GM19468 (cell line): ENCODE results near the gene TIMM23B.
"Not testable (repeated sequence)": the region's sequence is repeated elsewhere in the genome, so short reads cannot be mapped to it uniquely, and the experiment has no call there.

ENCODE experiments used
- ATAC-seq: cut with Tn5 transposase; IDR thresholded peaks from one replicate; pipeline ENCODE4 v1.9.1; 2021; ENCODE audit warnings: mild to moderate bottlenecking, moderate library complexity, moderate number of reproducible peaks; ENCODE audit not compliant: unreplicated experiment; ENCODE audit errors: extremely low read depth

The TIMM23B gene

GRCh38 chr10:49941447-49942338 is at the start of gene TIMM23B, which contains the start of gene PARG:
TSS of gene TIMM23B (plus strand) at chr10:49942053. CDS start at chr10:49942195, 142 bp downstream.
TSS of gene PARG (minus strand) at chr10:49942027. CDS start at chr10:49941725, 302 bp downstream.
- peak; percentile 66 for ATAC-seq

- not testable (repeated sequence) for ATAC-seq
Observed at GRCh38 chr10:49899999-49900398, 41.9 kb upstream of the TIMM23B start.

GRCh38 chr10:49900406-49900805 is 41.4 kb upstream of the TIMM23B start:
- not testable (repeated sequence) for ATAC-seq

- not testable (repeated sequence) for ATAC-seq
Observed at GRCh38 chr10:49903829-49904228, 38.0 kb upstream of the TIMM23B start.

- ATAC-seq, result not testable (repeated sequence)
Observed at GRCh38 chr10:49908290-49909080, 33.4 kb upstream of the TIMM23B start.

- not testable (repeated sequence) for ATAC-seq
Observed at GRCh38 chr10:49910295-49910694, 31.6 kb upstream of the TIMM23B start.

GRCh38 chr10:49916451-49916850 is 25.4 kb upstream of the TIMM23B start:
- not testable (repeated sequence) for ATAC-seq

- not testable (repeated sequence) for ATAC-seq
Observed at GRCh38 chr10:49917927-49918326, 23.9 kb upstream of the TIMM23B start.

- ATAC-seq, result not testable (repeated sequence)
Observed at GRCh38 chr10:49922041-49922440, 19.8 kb upstream of the TIMM23B start.

GRCh38 chr10:49923572-49923971 is 18.3 kb upstream of the TIMM23B start:
- not testable (repeated sequence) for ATAC-seq

GRCh38 chr10:49931276-49931675 is 10.6 kb upstream of the TIMM23B start:
- not testable (repeated sequence) for ATAC-seq

- ATAC-seq, result not testable (repeated sequence)
Observed at GRCh38 chr10:49931959-49932728, 9.7 kb upstream of the TIMM23B start.

- not testable (repeated sequence) for ATAC-seq
Observed at GRCh38 chr10:49942339-49942705, 469 bp downstream of the TIMM23B start.

GRCh38 chr10:49943607-49944006 is 1.8 kb downstream of the TIMM23B start:
- not testable (repeated sequence) for ATAC-seq

- not testable (repeated sequence) for ATAC-seq
Observed at GRCh38 chr10:49948142-49948541, 6.3 kb downstream of the TIMM23B start.

- not testable (repeated sequence) for ATAC-seq
Observed at GRCh38 chr10:49948737-49949136, 6.9 kb downstream of the TIMM23B start.

- not testable (repeated sequence) for ATAC-seq
Observed at GRCh38 chr10:49952006-49952405, 10.2 kb downstream of the TIMM23B start.

- ATAC-seq, result not testable (repeated sequence)
Observed at GRCh38 chr10:49953122-49953521, 11.3 kb downstream of the TIMM23B start.

- ATAC-seq, result not testable (repeated sequence)
Observed at GRCh38 chr10:49970331-49970857, 28.5 kb downstream of the TIMM23B start.

- ATAC-seq, result not testable (repeated sequence)
Observed at GRCh38 chr10:49971466-49971865, 29.6 kb downstream of the TIMM23B start.
